ENCODE data around the gene GRHPR. TPM values are rescaled to one million over a fixed set of nuclear protein-coding genes. Genes with fewer than 3 reads are reported as not detected.

Gene GRHPR
- total and polyA plus RNA-seq, 10 of the 15 experiments (the other 5 are each of a cell fraction or from before 2014, with no cell fraction given): 52.4 to 194 (median 126) TPM

GRCh38 chr9:37446401-37446800, 23.9 kb downstream of the GRHPR start:
- Histone ChIP-seq H3K4me1 (ENCODE audit: control insufficient read depth, insufficient read depth, low read length) (no peaks in the 10 kb centered on the region), H3K4me2 (ENCODE audit: control insufficient read depth, insufficient read depth) (no peak overlapping the region), H3K79me2 (ENCODE audit: control insufficient read depth, insufficient read depth, low read length) (peaks cover 15% of the 10 kb centered on the region), H3K36me3 (ENCODE audit: control insufficient read depth in 2 of 2, insufficient read depth in 2 of 2, low read length in 1 of 2) (peaks cover 9 to 14% of the 10 kb centered on the region in 2 experiments), H3K9ac (ENCODE audit: control insufficient read depth, insufficient read depth, low read length) (no peak overlapping the region), H4K20me1 (ENCODE audit: control insufficient read depth, insufficient read depth) (no peaks in the 10 kb centered on the region), H3K27me3 (replicated peaks in 1 of 2; ENCODE audit: control insufficient read depth in 2 of 2, insufficient read depth in 2 of 2, low read length in 1 of 2) (no peaks in the 10 kb centered on the region), H3K4me3 (no peak overlapping the region), H2AFZ (ENCODE audit: control insufficient read depth, low read depth, low read length) (no peak overlapping the region), H3K27ac (ENCODE audit: control insufficient read depth, insufficient read depth) (no peak overlapping the region), H3K9me3 (replicated peaks; ENCODE audit: control insufficient read depth, insufficient read depth, low read length) (no peaks in the 10 kb centered on the region)
- no peak for ATAC-seq
- ChIA-PET RAD21 (ENCODE audit: unreplicated experiment) (no interaction called here), SMC1A (ENCODE audit: uncharacterized antibody, unreplicated experiment) (no interaction called here), POLR2A (interaction anchor here (1.5 kb wide), 1 partner anchor 16 kb away, joined by 6 read pairs; no protein-coding TSS in a partner anchor), CTCF (no interaction called here)
- no peak for DNase-seq (ENCODE audit: low read depth, low spot score)
- in situ Hi-C loops (cut with MboI) (no loop called here), intact Hi-C loops (cut with micrococcal nuclease; ENCODE audit: unreplicated experiment) (no loop called here)
- FAIRE-seq: no peak
- WGBS (ENCODE audit: insufficient coverage, insufficient replicate concordance, low lambda C conversion rate, missing lambda C conversion rate): 100% methylated on average over 4 of the region's 4 CpGs
- no peak for TF ChIP-seq JUND (IDR thresholded peaks at IDR 0.05; ENCODE audit: low read depth, low read length)
- TF ChIP-seq SIX5 (IDR thresholded peaks at IDR 0.05; ENCODE audit: low read depth, low read length, severe bottlenecking): no peak
- TF ChIP-seq ZNF687 (IDR thresholded peaks at IDR 0.05): no peak
- TF ChIP-seq FOXM1 (IDR thresholded peaks at IDR 0.05; ENCODE audit: low read depth, low read length): no peak
- TF ChIP-seq ASH2L (IDR thresholded peaks at IDR 0.05; ENCODE audit: borderline replicate concordance, low read depth): no peak
- BruUV-seq (replicated peaks): no TSS peak

Measured in GM12878 (cell line).